Right lobe of liver (tissue), 6 donors: ENCODE measurements around the gene DHRS1. TPM values are rescaled to one million over a fixed set of nuclear protein-coding genes. Genes with fewer than 3 reads are reported as not detected.

Source experiments
- ATAC-seq, 4 donors: fragments of 200-7000 bp; cut with Tn5 transposase; one replicate each; pipeline ENCODE4 v1.9.1; 2020; ENCODE audit warnings: mild to moderate bottlenecking in 4 of 4, moderate library complexity in 4 of 4
- DNase-seq, 3 donors: peaks; one replicate each; pipeline ENCODE4 v3.0.0-alpha.2; 2020
- H3K27ac ChIP-seq, 3 donors: fragments of 200-600 bp; one replicate each; pipeline ENCODE4 v1.8.0; 2022
- H3K27me3 ChIP-seq, 2 donors: fragments of 200-600 bp; one replicate each; pipeline ENCODE4 v1.8.0; 2022
- H3K36me3 ChIP-seq, 4 donors: fragments of 200-600 bp; sonication (generic) in 1 of 4; one replicate each; pipeline versions ENCODE4 v1.5.1 to v1.8.0; 2017 to 2022; ENCODE audit warnings: control low read depth in 1 of 4
- H3K4me1 ChIP-seq, 4 donors: fragments of 200-600 bp; sonication (generic) in 1 of 4; one replicate each; pipeline versions ENCODE4 v1.5.1 to v1.8.0; 2017 to 2022; ENCODE audit warnings: control low read depth in 1 of 4
- H3K4me3 ChIP-seq, 3 donors: fragments of 200-600 bp; one replicate each; pipeline ENCODE4 v1.8.0; 2022
- H3K9me3 ChIP-seq, 4 donors: fragments of 200-600 bp; sonication (generic) in 1 of 4; one replicate each; pipeline versions ENCODE4 v1.5.1 to v1.8.0; 2017 to 2022; ENCODE audit warnings: control low read depth in 1 of 4
- CTCF ChIP-seq, 4 donors: fragments of 200-600 bp in 3 of 4; fragments of 450-650 bp in 1 of 4; IDR thresholded peaks; one replicate each; pipeline versions ENCODE4 v1.5.1 to v1.8.0; 2016 to 2022; ENCODE audit warnings: antibody characterized with exemption in 4 of 4, mild to moderate bottlenecking in 2 of 4
- POLR2A ChIP-seq: fragments of 450-650 bp; IDR thresholded peaks from one replicate; pipeline ENCODE4 v1.6.1; 2017; ENCODE audit warnings: antibody characterized with exemption, mild to moderate bottlenecking
- WGBS: methylation state at CpG from one replicate; pipeline ENCODE4 v1.1.6; 2018; ENCODE audit warnings: low coverage, low lambda C conversion rate; ENCODE audit not compliant: insufficient coverage; ENCODE audit errors: missing lambda C conversion rate; 5-methylcytosine and 5-hydroxymethylcytosine counted together
- intact Hi-C, 2 donors: fragments of 100-400 bp; cut with DNase I; formaldehyde crosslinking; loops; one replicate each; pipeline versions ENCODE4 v1.11.2 to v1.14.1; 2022
- total RNA-seq, 6 experiments: library from RNA; depleted of rRNA in 2 of 6; stranded (reverse); fragments of >200 nt in 2 of 6; fragmentation: NEBNext Ultra II Directional in 3 of 6; extraction: Animal tissue kit (Norgen Biotek cat#: 25700) in 3 of 6; gene quantifications; one replicate each; pipeline versions ENCODE4 v1.1.0 to v1.2.4, GENCODE V29; 2016 to 2023
- donor health status: DM: no; HTN: yes; CAD: no.
- donor health status: DM: no; HTN: no; CAD: no.
- donor health status: DM: no; HTN: no; CAD: no.
- donor health status: DM: no; HTN: yes; CAD: no.
- donor health status: DM: no; HTN: yes; CAD: no.

Gene DHRS1
- total RNA-seq, 6 experiments from 2014 or later, result 49.1 to 89.3 (median 60.1) TPM

GRCh38 chr14:24271134-24271833 is 28.3 kb downstream of the DHRS1 start, which contains the start of gene RABGGTA:
TSS of gene RABGGTA (minus strand) at chr14:24271597. CDS start at chr14:24271115, 482 bp downstream.
- peak; percentile 72 to 87 (median 74) for TF ChIP-seq CTCF (IDR thresholded peaks at IDR 0.05)
- peak; percentile 86 for TF ChIP-seq POLR2A
- H3K27me3 ChIP-seq, result no peaks in the 10 kb centered on the region
- intact Hi-C loops, result no loop called here
- H3K27ac ChIP-seq, result peak within 1 kb of the TSS; percentile 89 to 97 (median 89)
- DNase-seq (peak; percentile 89 to 91 (median 91)), ATAC-seq (peak; percentile 97)
- H3K36me3 ChIP-seq, result peaks cover 0 to 22% (median 5%) of the 10 kb centered on the region in 4 donors
- no CpG with 5 or more reads among the region's 61 CpGs for WGBS
- H3K4me3 ChIP-seq, result peak within 1 kb of the TSS; percentile 81 to 87 (median 86)
- H3K9me3 ChIP-seq, result no peaks in the 10 kb centered on the region
- H3K4me1 ChIP-seq, result peaks cover 0 to 13% (median 1%) of the 10 kb centered on the region in 4 donors

- H3K27ac ChIP-seq, result peak overlapping the region in 2 of 3 donors; percentile 89 to 97
- intact Hi-C loops, result no loop called here
- peaks cover 0 to 13% (median 1%) of the 10 kb centered on the region in 4 donors for H3K4me1 ChIP-seq
- H3K27me3 ChIP-seq, result no peaks in the 10 kb centered on the region
- H3K9me3 ChIP-seq, result no peaks in the 10 kb centered on the region
- no peak for TF ChIP-seq CTCF (IDR thresholded peaks at IDR 0.05)
- no peak for TF ChIP-seq POLR2A
- DNase-seq, result peak in 1 of 3 donors; percentile 49
- H3K36me3 ChIP-seq, result peaks cover 0 to 24% (median 5%) of the 10 kb centered on the region in 4 donors
- ATAC-seq, result peak in 2 of 4 donors; percentile 5 to 6
- H3K4me3 ChIP-seq, result peak overlapping the region; percentile 81 to 87 (median 86)
- 0% methylated on average over 2 of the region's 13 CpGs for WGBS
These were observed 28.9 kb downstream of the DHRS1 start for GRCh38 chr14:24270537-24271133.

DNA sequence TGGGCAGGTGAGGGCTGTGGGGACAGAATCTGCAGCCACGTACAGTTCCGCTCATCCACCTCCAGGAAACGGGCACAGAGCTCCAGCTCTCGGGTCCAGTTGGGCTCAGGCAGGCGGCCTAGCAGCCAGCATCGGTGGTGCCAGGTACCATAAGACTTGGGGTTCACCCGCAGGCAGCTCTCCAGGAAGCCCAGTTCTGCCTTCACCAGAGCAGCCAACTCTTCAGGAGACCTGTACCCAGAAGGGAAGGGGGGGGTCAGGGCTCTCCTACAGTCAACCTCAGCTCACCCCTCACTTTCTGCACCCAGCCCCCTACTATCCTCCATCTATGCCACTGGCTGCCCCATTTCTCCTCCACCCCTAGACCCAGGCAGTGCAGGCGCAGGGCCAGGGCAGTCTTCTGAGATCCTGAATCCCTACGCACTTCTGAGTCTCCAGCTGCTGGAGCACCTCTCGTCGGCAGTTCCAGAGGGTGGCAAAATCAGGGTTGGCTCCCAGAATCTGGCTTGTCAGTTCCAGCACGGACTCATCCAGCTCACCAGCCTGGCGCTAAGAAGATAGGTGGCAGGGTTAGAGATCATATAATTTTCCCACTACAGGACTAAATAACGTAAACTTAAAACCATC is 29.6 kb downstream of the DHRS1 start:
- H3K4me1 ChIP-seq, result peaks cover 0 to 13% (median 1%) of the 10 kb centered on the region in 4 donors
- ATAC-seq (no peak), DNase-seq (peak in 2 of 3 donors; percentile 48 to 51)
- no peak overlapping the region for H3K4me3 ChIP-seq
- WGBS, result 93% methylated on average over 5 of the region's 14 CpGs
- intact Hi-C loops, result no loop called here
- no peaks in the 10 kb centered on the region for H3K9me3 ChIP-seq
- peaks cover 0 to 24% (median 5%) of the 10 kb centered on the region in 4 donors for H3K36me3 ChIP-seq
- no peaks in the 10 kb centered on the region for H3K27me3 ChIP-seq
- H3K27ac ChIP-seq, result no peak overlapping the region
- TF ChIP-seq POLR2A (no peak), CTCF (IDR thresholded peaks at IDR 0.05) (no peak)

DNA sequence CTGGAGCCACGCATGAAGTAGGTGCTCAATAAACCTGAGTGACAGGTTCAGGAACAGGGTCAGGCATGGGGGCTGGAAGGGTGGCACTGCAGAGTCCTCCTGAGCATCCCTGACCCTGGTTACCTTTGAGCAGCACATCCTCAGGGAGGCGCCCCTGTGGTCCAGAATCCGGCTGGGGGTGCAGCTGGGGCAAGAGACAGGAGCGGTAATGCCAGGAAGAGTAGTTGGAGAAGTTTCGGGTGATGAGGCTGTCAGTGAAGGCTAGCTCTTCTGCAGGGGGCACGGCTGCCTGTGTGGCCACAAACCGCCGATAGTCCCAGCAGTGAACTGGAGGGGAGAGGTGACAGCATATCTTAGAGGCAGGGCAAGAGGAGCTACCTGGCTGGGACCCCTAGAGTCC is 30.2 kb downstream of the DHRS1 start:
- Histone ChIP-seq H3K27ac (no peak overlapping the region), H3K9me3 (no peaks in the 10 kb centered on the region), H3K4me3 (no peak overlapping the region), H3K27me3 (no peaks in the 10 kb centered on the region), H3K36me3 (peaks cover 0 to 24% (median 5%) of the 10 kb centered on the region in 4 donors), H3K4me1 (peaks cover 0 to 13% (median 1%) of the 10 kb centered on the region in 4 donors)
- TF ChIP-seq CTCF (IDR thresholded peaks at IDR 0.05) (no peak), POLR2A (no peak)
- ATAC-seq (no peak), DNase-seq (peak in 1 of 3 donors; percentile 32)
- no CpG with 5 or more reads among the region's 8 CpGs for WGBS
- intact Hi-C loops, result no loop called here
